Neural cell (in vitro differentiated cells): ENCODE results near the gene TLCD2. TPM values are rescaled to one million over a fixed set of nuclear protein-coding genes. Genes with fewer than 3 reads are reported as not detected.

Experiments
- H2AFZ ChIP-seq: fragments of 200-600, 300-800 bp; sonication (generic), shearing (Covaris generic); 2 replicates; pipeline ENCODE4 v1.6.0; 2014; ENCODE audit warnings: low read depth, mild to moderate bottlenecking, antibody characterized with exemption, low read length, moderate library complexity
- H3F3A ChIP-seq: fragments of 200-600 bp; shearing (Covaris generic); 2 replicates; pipeline ENCODE4 v1.6.1; 2016; ENCODE audit warnings: mild to moderate bottlenecking, moderate library complexity, mixed read lengths, antibody characterized with exemption, low read length; ENCODE audit not compliant: insufficient read depth, poor library complexity, severe bottlenecking
- H3K27ac ChIP-seq: fragments of 200-600, 300-800 bp; sonication (generic), shearing (Covaris generic); 2 replicates; pipeline ENCODE4 v1.5.1; 2014; ENCODE audit warnings: mild to moderate bottlenecking, low read length, moderate library complexity
- H3K27me3 ChIP-seq: fragments of 300-800, 200-600 bp; sonication (generic), shearing (Covaris generic); 2 replicates; pipeline ENCODE4 v1.6.0; 2014; ENCODE audit warnings: mild to moderate bottlenecking, low read depth, low read length, moderate library complexity; ENCODE audit not compliant: insufficient read depth
- H3K36me3 ChIP-seq: fragments of 300-800, 200-600 bp; sonication (generic), shearing (Covaris generic); 2 replicates; pipeline ENCODE4 v1.5.1; 2014; ENCODE audit warnings: mild to moderate bottlenecking, antibody characterized with exemption, low read length, moderate library complexity; ENCODE audit not compliant: insufficient read depth
- H3K4me2 ChIP-seq: fragments of 300-800, 200-600 bp; sonication (generic), shearing (Covaris generic); 2 replicates; pipeline ENCODE4 v1.6.0; 2014; ENCODE audit warnings: mild to moderate bottlenecking, low read length
- H3K4me3 ChIP-seq: fragments of 300-800, 200-600 bp; sonication (generic), shearing (Covaris generic); 2 replicates; pipeline ENCODE4 v1.5.1; 2014; ENCODE audit warnings: mild to moderate bottlenecking, low read length, moderate library complexity
- H3K79me2 ChIP-seq: fragments of 200-600 bp; shearing (Covaris generic); replicated peaks from 2 replicates; pipeline ENCODE4 v1.6.0; 2014; ENCODE audit warnings: mild to moderate bottlenecking, low read length, moderate library complexity; ENCODE audit not compliant: insufficient read depth
- H3K9ac ChIP-seq: fragments of 300-800, 200-600 bp; sonication (generic), shearing (Covaris generic); 2 replicates; pipeline ENCODE4 v1.6.1; 2016; ENCODE audit warnings: mild to moderate bottlenecking, low read length, mixed read lengths
- H3K9me2 ChIP-seq: fragments of 200-600 bp; shearing (Covaris generic); 2 replicates; pipeline ENCODE4 v1.6.1; 2016; ENCODE audit warnings: mild to moderate bottlenecking, low read length, mixed read lengths; ENCODE audit not compliant: insufficient read depth
- H3K9me3 ChIP-seq: fragments of 200-600, 300-800 bp; sonication (generic), shearing (Covaris generic); 2 replicates; pipeline ENCODE4 v1.6.1; 2016; ENCODE audit warnings: mild to moderate bottlenecking, mixed run types, low read length, moderate library complexity, mixed read lengths
- H4K20me1 ChIP-seq: fragments of 200-600 bp; shearing (Covaris generic); 2 replicates; pipeline ENCODE4 v1.6.1; 2016; ENCODE audit warnings: mild to moderate bottlenecking, mixed run types; ENCODE audit not compliant: insufficient read depth
- EP300 ChIP-seq: fragments of 450-650 bp; conservative IDR thresholded peaks from 2 replicates; pipeline ENCODE4 v1.6.1; 2014; ENCODE audit warnings: antibody characterized with exemption, mild to moderate bottlenecking, moderate library complexity; ENCODE audit not compliant: poor library complexity, severe bottlenecking
- EZH2 ChIP-seq: fragments of 200-600, 300-800 bp; shearing (Covaris generic), sonication (generic); IDR thresholded peaks from 2 replicates; pipeline ENCODE4 v1.6.1; 2014; ENCODE audit warnings: antibody characterized with exemption, low read length, borderline replicate concordance, mild to moderate bottlenecking; ENCODE audit not compliant: insufficient read depth, poor library complexity, severe bottlenecking
- MXI1 ChIP-seq: fragments of 450-650 bp; conservative IDR thresholded peaks from 2 replicates; pipeline ENCODE4 v1.6.1; 2014; ENCODE audit warnings: antibody characterized with exemption, mild to moderate bottlenecking; ENCODE audit not compliant: poor library complexity, severe bottlenecking
- POLR2AphosphoS5 ChIP-seq: IDR thresholded peaks from 2 replicates; pipeline ENCODE4 v1.6.1; 2012
- RAD21 ChIP-seq: fragments of 450-650 bp; conservative IDR thresholded peaks from 2 replicates; pipeline ENCODE4 v1.6.1; 2014; ENCODE audit warnings: antibody characterized with exemption, mild to moderate bottlenecking, moderate library complexity
- SMC3 ChIP-seq: fragments of 450-650 bp; conservative IDR thresholded peaks from 2 replicates; pipeline ENCODE4 v1.6.1; 2014; ENCODE audit warnings: antibody characterized with exemption, mild to moderate bottlenecking, moderate library complexity; ENCODE audit not compliant: poor library complexity
- TAF1 ChIP-seq: IDR thresholded peaks from 2 replicates; pipeline ENCODE4 v1.6.1; 2012; ENCODE audit warnings: low read depth
- polyA plus RNA-seq: library from polyadenylated mRNA; depleted of rRNA; stranded (reverse); fragments of >200 nt; gene quantifications from 2 replicates; pipeline ENCODE4 v1.2.3, GENCODE V29; 2014
- TF ChIP-seq, protein P1 (sequence below): IDR thresholded peaks from 2 replicates; pipeline ENCODE4 v1.6.1; 2012; ENCODE audit warnings: borderline replicate concordance
- TF ChIP-seq, protein P2 (sequence below): fragments of 450-650 bp; IDR thresholded peaks from 2 replicates; pipeline ENCODE4 v1.5.1; 2014; ENCODE audit warnings: antibody characterized with exemption, mild to moderate bottlenecking, moderate library complexity; ENCODE audit not compliant: poor library complexity, severe bottlenecking

TLCD2 gene
- polyA plus RNA-seq, 1 donor from 2014 or later = 0.14 TPM

DNA sequence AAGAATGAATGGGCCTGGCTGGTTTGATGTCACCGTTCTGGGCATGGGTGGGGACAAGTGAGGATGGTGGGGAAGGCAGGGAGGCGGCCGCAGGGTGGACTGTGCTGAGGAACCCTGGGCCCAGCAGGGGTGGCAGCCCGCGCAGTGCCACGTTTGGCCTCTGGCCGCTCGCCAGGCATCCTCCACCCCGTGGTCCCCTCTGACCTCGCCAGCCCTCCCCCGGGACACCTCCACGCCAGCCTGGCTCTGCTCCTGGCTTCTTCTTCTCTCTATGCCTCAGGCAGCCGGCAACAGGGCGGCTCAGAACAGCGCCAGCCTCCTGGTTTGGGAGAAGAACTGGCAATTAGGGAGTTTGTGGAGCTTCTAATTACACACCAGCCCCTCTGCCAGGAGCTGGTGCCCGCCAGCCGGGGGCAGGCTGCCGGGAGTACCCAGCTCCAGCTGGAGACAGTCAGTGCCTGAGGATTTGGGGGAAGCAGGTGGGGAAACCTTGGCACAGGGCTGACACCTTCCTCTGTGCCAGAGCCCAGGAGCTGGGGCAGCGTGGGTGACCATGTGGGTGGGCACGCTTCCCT, 45.2 kb upstream of the TLCD2 start:
- Histone ChIP-seq H3K36me3 (no peaks in the 10 kb centered on the region), H3K4me3 (no peak overlapping the region), H3K4me2 (no peak overlapping the region), H3K9me2 (no peaks in the 10 kb centered on the region), H3K27ac (no peak overlapping the region), H4K20me1 (no peaks in the 10 kb centered on the region), H2AFZ (no peak overlapping the region), H3K27me3 (no peaks in the 10 kb centered on the region), H3K79me2 (no peaks in the 10 kb centered on the region), H3K9ac (no peak overlapping the region), H3K9me3 (no peaks in the 10 kb centered on the region), H3F3A (no peaks in the 10 kb centered on the region)
- TF ChIP-seq RAD21 (no peak), MXI1 (no peak), EZH2 (no peak), POLR2AphosphoS5 (no peak), TAF1 (no peak), SMC3 (no peak), EP300 (no peak)
- TF ChIP-seq, protein P1, sequence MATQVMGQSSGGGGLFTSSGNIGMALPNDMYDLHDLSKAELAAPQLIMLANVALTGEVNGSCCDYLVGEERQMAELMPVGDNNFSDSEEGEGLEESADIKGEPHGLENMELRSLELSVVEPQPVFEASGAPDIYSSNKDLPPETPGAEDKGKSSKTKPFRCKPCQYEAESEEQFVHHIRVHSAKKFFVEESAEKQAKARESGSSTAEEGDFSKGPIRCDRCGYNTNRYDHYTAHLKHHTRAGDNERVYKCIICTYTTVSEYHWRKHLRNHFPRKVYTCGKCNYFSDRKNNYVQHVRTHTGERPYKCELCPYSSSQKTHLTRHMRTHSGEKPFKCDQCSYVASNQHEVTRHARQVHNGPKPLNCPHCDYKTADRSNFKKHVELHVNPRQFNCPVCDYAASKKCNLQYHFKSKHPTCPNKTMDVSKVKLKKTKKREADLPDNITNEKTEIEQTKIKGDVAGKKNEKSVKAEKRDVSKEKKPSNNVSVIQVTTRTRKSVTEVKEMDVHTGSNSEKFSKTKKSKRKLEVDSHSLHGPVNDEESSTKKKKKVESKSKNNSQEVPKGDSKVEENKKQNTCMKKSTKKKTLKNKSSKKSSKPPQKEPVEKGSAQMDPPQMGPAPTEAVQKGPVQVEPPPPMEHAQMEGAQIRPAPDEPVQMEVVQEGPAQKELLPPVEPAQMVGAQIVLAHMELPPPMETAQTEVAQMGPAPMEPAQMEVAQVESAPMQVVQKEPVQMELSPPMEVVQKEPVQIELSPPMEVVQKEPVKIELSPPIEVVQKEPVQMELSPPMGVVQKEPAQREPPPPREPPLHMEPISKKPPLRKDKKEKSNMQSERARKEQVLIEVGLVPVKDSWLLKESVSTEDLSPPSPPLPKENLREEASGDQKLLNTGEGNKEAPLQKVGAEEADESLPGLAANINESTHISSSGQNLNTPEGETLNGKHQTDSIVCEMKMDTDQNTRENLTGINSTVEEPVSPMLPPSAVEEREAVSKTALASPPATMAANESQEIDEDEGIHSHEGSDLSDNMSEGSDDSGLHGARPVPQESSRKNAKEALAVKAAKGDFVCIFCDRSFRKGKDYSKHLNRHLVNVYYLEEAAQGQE = no peak
- TF ChIP-seq, protein P2, sequence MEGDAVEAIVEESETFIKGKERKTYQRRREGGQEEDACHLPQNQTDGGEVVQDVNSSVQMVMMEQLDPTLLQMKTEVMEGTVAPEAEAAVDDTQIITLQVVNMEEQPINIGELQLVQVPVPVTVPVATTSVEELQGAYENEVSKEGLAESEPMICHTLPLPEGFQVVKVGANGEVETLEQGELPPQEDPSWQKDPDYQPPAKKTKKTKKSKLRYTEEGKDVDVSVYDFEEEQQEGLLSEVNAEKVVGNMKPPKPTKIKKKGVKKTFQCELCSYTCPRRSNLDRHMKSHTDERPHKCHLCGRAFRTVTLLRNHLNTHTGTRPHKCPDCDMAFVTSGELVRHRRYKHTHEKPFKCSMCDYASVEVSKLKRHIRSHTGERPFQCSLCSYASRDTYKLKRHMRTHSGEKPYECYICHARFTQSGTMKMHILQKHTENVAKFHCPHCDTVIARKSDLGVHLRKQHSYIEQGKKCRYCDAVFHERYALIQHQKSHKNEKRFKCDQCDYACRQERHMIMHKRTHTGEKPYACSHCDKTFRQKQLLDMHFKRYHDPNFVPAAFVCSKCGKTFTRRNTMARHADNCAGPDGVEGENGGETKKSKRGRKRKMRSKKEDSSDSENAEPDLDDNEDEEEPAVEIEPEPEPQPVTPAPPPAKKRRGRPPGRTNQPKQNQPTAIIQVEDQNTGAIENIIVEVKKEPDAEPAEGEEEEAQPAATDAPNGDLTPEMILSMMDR = no peak

DNA sequence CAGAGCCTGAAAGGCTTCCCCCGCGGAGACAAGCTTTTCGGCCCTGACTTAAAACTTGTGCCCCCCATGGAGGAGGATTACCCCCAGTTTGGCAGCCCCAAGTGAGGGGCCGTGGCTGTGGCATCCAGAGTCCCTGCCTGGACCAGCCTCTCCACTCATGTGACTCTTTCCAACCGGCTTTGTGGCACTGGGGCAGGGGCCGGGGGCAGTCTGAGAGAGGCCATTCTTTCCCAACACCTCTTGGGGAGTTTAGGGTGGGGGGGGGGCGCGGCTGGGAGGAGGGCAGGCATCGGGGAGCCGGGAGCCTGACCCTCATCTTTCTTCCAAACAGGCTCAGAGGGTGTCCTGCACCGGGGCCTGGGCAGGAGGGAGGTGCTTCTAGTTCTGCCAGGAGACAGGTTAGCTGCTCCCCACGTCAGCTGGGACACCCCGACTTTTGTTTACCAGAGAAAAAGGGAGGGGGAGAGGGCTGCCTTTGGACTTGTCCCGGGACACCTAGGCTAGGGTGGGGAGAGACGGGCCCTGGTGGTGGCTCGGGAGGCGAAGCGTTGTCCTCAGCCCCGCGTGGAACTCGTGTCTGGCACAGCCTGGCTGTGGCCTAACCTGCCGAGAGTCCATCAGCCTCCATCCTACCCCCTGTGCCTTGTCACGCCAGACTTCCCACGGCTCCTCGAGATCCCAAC, 44.4 kb upstream of the TLCD2 start:
- H3K27ac ChIP-seq = no peak overlapping the region
- H3K36me3 ChIP-seq = no peaks in the 10 kb centered on the region
- no peak for TF ChIP-seq POLR2AphosphoS5
- no peak overlapping the region for H3K4me2 ChIP-seq
- no peaks in the 10 kb centered on the region for H3K9me2 ChIP-seq
- H3F3A ChIP-seq = no peaks in the 10 kb centered on the region
- H2AFZ ChIP-seq = no peak overlapping the region
- no peaks in the 10 kb centered on the region for H4K20me1 ChIP-seq
- no peak overlapping the region for H3K9ac ChIP-seq
- no peaks in the 10 kb centered on the region for H3K9me3 ChIP-seq
- no peaks in the 10 kb centered on the region for H3K27me3 ChIP-seq
- no peaks in the 10 kb centered on the region for H3K79me2 ChIP-seq
- no peak overlapping the region for H3K4me3 ChIP-seq
